ENCODE measurements around the gene C2CD4D. TPM values are rescaled to one million over a fixed set of nuclear protein-coding genes. Genes with fewer than 3 reads are reported as not detected.
"Not testable (repeated sequence)": the region's sequence is repeated elsewhere in the genome, so short reads cannot be mapped to it uniquely, and the experiment has no call there.

The C2CD4D gene
- total RNA-seq, 1 experiment from 2014 or later: 1.4 TPM

DNA sequence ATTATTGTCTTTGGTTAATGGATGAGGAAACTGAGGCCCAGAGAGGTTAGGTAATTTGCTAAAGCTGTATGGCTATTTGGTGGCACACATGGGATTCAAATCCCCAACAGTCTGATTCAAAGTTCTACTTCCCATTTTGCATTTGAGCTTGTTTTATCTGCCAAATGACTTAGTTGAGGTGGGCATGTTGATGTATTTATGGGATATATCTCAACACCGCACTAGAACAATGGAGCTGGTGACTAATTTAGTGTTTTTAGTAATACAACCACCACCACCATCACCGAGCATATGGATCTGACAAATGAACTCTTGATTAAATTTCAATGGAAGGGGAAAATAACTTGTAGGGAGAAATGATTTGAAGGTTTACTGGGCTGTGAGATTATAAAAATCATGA is 42.8 kb upstream of the C2CD4D start:
- TF ChIP-seq, protein P1, sequence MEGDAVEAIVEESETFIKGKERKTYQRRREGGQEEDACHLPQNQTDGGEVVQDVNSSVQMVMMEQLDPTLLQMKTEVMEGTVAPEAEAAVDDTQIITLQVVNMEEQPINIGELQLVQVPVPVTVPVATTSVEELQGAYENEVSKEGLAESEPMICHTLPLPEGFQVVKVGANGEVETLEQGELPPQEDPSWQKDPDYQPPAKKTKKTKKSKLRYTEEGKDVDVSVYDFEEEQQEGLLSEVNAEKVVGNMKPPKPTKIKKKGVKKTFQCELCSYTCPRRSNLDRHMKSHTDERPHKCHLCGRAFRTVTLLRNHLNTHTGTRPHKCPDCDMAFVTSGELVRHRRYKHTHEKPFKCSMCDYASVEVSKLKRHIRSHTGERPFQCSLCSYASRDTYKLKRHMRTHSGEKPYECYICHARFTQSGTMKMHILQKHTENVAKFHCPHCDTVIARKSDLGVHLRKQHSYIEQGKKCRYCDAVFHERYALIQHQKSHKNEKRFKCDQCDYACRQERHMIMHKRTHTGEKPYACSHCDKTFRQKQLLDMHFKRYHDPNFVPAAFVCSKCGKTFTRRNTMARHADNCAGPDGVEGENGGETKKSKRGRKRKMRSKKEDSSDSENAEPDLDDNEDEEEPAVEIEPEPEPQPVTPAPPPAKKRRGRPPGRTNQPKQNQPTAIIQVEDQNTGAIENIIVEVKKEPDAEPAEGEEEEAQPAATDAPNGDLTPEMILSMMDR (conservative IDR thresholded peaks at IDR 0.05): no peak
- TF ChIP-seq EZH2 (IDR thresholded peaks at IDR 0.05; ENCODE audit: low read depth): no peak
- H3K27ac ChIP-seq: no peak overlapping the region
- no peaks in the 10 kb centered on the region for H3K9me2 ChIP-seq (ENCODE audit: insufficient read depth)
- intact Hi-C loops (cut with micrococcal nuclease; ENCODE audit: unreplicated experiment): no loop called here
- H3K4me3 ChIP-seq: no peak overlapping the region
- peaks cover 27% of the 10 kb centered on the region for H3K36me3 ChIP-seq (ENCODE audit: low read depth)
- H4K20me1 ChIP-seq (ENCODE audit: insufficient read depth): no peaks in the 10 kb centered on the region
- no peak overlapping the region for H2AFZ ChIP-seq
- POLR2A ChIA-PET (ENCODE audit: unreplicated experiment): no interaction called here
- no peak overlapping the region for H3K4me2 ChIP-seq
- H3K9me3 ChIP-seq (ENCODE audit: insufficient read depth, low read depth): peaks cover 3% of the 10 kb centered on the region; the same call in 1 of the 2 replicates
- no TSS peak for BruUV-seq (replicated peaks)
- H3K79me2 ChIP-seq (ENCODE audit: low read depth): no peaks in the 10 kb centered on the region
- no peak for DNase-seq
- H3F3A ChIP-seq (ENCODE audit: insufficient read depth, low read depth): peaks cover 15% of the 10 kb centered on the region
- H3K27me3 ChIP-seq (ENCODE audit: insufficient read depth, low read depth): no peaks in the 10 kb centered on the region
- H3K4me1 ChIP-seq (replicated peaks; ENCODE audit: insufficient read depth): peaks cover 8% of the 10 kb centered on the region
- CTCF ChIA-PET: interaction anchor here (0.6 to 1.4 kb wide), 3 partner anchors 12 to 86 kb away, joined by 3 read pairs; partner anchors contain the start of gene C2CD4D

GRCh38 chr1:151881479-151881878 is 41.9 kb upstream of the C2CD4D start:
- H2AFZ ChIP-seq: no peak overlapping the region
- no peaks in the 10 kb centered on the region; the same call in 1 of the 2 replicates for H3K4me1 ChIP-seq (replicated peaks; ENCODE audit: insufficient read depth)
- H3K36me3 ChIP-seq (ENCODE audit: low read depth): peaks cover 21% of the 10 kb centered on the region
- no peak for TF ChIP-seq EZH2 (IDR thresholded peaks at IDR 0.05; ENCODE audit: low read depth)
- TF ChIP-seq, protein P1 (conservative IDR thresholded peaks at IDR 0.05): no peak
- no peaks in the 10 kb centered on the region for H4K20me1 ChIP-seq (ENCODE audit: insufficient read depth)
- 0 out of 2 replicates have a peak, but pooled peaks cover 5% of the 10 kb centered on the region for H3F3A ChIP-seq (ENCODE audit: insufficient read depth, low read depth)
- H3K4me2 ChIP-seq: no peak overlapping the region
- ChIA-PET CTCF (interaction anchor here (0.5 to 1.4 kb wide), 5 partner anchors 27 to 292 kb away, joined by 3 to 10 read pairs (median 4); partner anchors contain the start of gene C2CD4D), POLR2A (ENCODE audit: unreplicated experiment) (interaction anchor here (0.6 to 0.9 kb wide), 4 partner anchors 22 to 161 kb away, joined by 3 to 11 read pairs (median 4); no protein-coding TSS in a partner anchor)
- intact Hi-C loops (cut with micrococcal nuclease; ENCODE audit: unreplicated experiment): no loop called here
- H3K27ac ChIP-seq: no peak overlapping the region
- H3K79me2 ChIP-seq (ENCODE audit: low read depth): no peaks in the 10 kb centered on the region
- no peaks in the 10 kb centered on the region for H3K27me3 ChIP-seq (ENCODE audit: insufficient read depth, low read depth)
- no TSS peak for BruUV-seq (replicated peaks)
- DNase-seq: no peak
- no peaks in the 10 kb centered on the region for H3K9me2 ChIP-seq (ENCODE audit: insufficient read depth)
- peaks cover 3% of the 10 kb centered on the region; the same call in 1 of the 2 replicates for H3K9me3 ChIP-seq (ENCODE audit: insufficient read depth, low read depth)
- no peak overlapping the region for H3K4me3 ChIP-seq

GRCh38 chr1:151875419-151876097 is 35.9 kb upstream of the C2CD4D start:
- ChIA-PET CTCF (interaction anchor here (0.7 kb wide), 1 partner anchor 470 kb away, joined by 4 read pairs; no protein-coding TSS in a partner anchor), POLR2A (ENCODE audit: unreplicated experiment) (no interaction called here)
- no TSS peak for BruUV-seq (replicated peaks)
- TF ChIP-seq, protein P1 (conservative IDR thresholded peaks at IDR 0.05): no peak
- no peak for TF ChIP-seq EZH2 (IDR thresholded peaks at IDR 0.05; ENCODE audit: low read depth)
- Histone ChIP-seq H4K20me1 (ENCODE audit: insufficient read depth) (no peaks in the 10 kb centered on the region), H2AFZ (no peak overlapping the region), H3K27me3 (ENCODE audit: insufficient read depth, low read depth) (no peaks in the 10 kb centered on the region), H3K79me2 (ENCODE audit: low read depth) (no peaks in the 10 kb centered on the region), H3K4me1 (replicated peaks; ENCODE audit: insufficient read depth) (no peaks in the 10 kb centered on the region), H3K27ac (no peak overlapping the region), H3K9me3 (ENCODE audit: insufficient read depth, low read depth) (no peaks in the 10 kb centered on the region), H3K9me2 (ENCODE audit: insufficient read depth) (no peaks in the 10 kb centered on the region), H3K4me2 (no peak overlapping the region), H3F3A (ENCODE audit: insufficient read depth, low read depth) (0 out of 2 replicates have a peak, but pooled peaks cover 3% of the 10 kb centered on the region), H3K36me3 (ENCODE audit: low read depth) (peaks cover 16% of the 10 kb centered on the region; the same call in 1 of the 2 replicates), H3K4me3 (no peak overlapping the region)
- DNase-seq: no peak
- intact Hi-C loops (cut with micrococcal nuclease; ENCODE audit: unreplicated experiment): no loop called here

GRCh38 chr1:151872776-151873175 is 33.2 kb upstream of the C2CD4D start:
- H3K4me3 ChIP-seq; H2AFZ ChIP-seq; DNase-seq; BruUV-seq (replicated peaks); H3K4me1 ChIP-seq (replicated peaks; ENCODE audit: insufficient read depth); H3K27ac ChIP-seq; CTCF ChIA-PET; intact Hi-C loops (cut with micrococcal nuclease; ENCODE audit: unreplicated experiment); H3K9me2 ChIP-seq (ENCODE audit: insufficient read depth); POLR2A ChIA-PET (ENCODE audit: unreplicated experiment); H3K79me2 ChIP-seq (ENCODE audit: low read depth); H4K20me1 ChIP-seq (ENCODE audit: insufficient read depth); H3K4me2 ChIP-seq; H3K27me3 ChIP-seq (ENCODE audit: insufficient read depth, low read depth); H3K9me3 ChIP-seq (ENCODE audit: insufficient read depth, low read depth): not testable (repeated sequence)
- Histone ChIP-seq H3F3A (ENCODE audit: insufficient read depth, low read depth) (peaks cover 15% of the 10 kb centered on the region; the same call in 1 of the 2 replicates), H3K36me3 (ENCODE audit: low read depth) (peaks cover 13% of the 10 kb centered on the region; the same call in 1 of the 2 replicates)
